ENCODE results near the gene THRB.

THRB gene

GRCh38 chr3:24401811-24402185 lies 92.9 kb downstream of the THRB start:
- no peak overlapping the region for H2BK5ac ChIP-seq (ENCODE audit: low read length)
- H3K27ac ChIP-seq (replicated peaks; ENCODE audit: low read length) = no peak overlapping the region
- no peaks in the 10 kb centered on the region for H3K9me3 ChIP-seq (replicated peaks in 1 of 2; ENCODE audit: control insufficient read depth in 2 of 2, insufficient read depth in 1 of 2, low read depth in 1 of 2, low read length in 2 of 2)

DNA sequence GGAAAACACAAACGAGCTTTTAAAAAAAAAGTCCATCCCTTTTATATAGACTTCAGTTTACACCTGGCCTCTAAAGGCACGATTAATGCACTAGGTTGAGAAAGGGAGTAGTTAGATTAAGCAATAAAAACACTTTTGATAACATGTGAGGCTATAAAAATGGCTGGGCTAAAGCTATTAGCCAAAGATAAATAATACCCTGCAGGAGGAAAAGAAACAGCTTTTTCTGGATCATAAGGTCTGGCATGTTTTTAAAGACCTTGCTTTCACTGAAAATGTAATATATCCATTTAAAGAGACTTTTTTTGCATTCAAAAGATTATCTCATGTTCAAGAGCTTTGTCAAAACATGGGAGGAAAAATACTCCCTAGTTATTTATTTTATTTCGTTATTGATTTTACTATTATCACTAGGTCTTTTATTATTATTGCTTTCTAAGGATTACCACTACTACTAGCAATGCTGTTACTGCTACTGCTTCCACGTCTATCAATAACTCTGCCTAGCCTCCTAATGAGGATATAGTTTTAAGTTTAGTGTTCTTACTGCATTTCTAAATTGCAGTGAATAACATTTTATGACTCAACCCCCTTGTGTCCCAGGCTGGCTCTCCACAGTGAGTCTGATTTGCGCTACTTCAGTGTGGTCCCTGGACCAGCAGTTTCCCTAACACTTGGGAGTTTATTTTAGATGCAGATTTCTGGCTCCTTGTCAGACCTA lies 93.4 kb downstream of the THRB start:
- DNase-seq (ENCODE audit: low spot score) = no peak
- Histone ChIP-seq H4K8ac (ENCODE audit: low read depth, low read length) (no peak overlapping the region), H3K27me3 (ENCODE audit: control insufficient read depth in 3 of 3, insufficient read depth in 3 of 3, low read depth in 1 of 3, low read length in 3 of 3) (no peaks in the 10 kb centered on the region), H3K27ac (replicated peaks; ENCODE audit: low read length) (no peak overlapping the region), H3K79me1 (ENCODE audit: low read depth, low read length) (no peaks in the 10 kb centered on the region), H2BK120ac (ENCODE audit: low read depth, low read length) (no peak overlapping the region), H3K9me3 (replicated peaks in 1 of 2; ENCODE audit: control insufficient read depth in 2 of 2, insufficient read depth in 1 of 2, low read depth in 1 of 2, low read length in 2 of 2) (no peaks in the 10 kb centered on the region), H3K4me1 (ENCODE audit: control insufficient read depth in 2 of 2, insufficient read depth in 1 of 2, low read depth in 1 of 2, low read length in 2 of 2) (peaks cover 0 to 3% of the 10 kb centered on the region in 2 donors), H3K36me3 (replicated peaks in 1 of 2; ENCODE audit: control insufficient read depth in 2 of 2, insufficient read depth in 2 of 2, low read length in 2 of 2) (no peaks in the 10 kb centered on the region), H3K4me3 (ENCODE audit: low read length in 2 of 2) (no peak overlapping the region), H2BK12ac (ENCODE audit: low read length) (no peak overlapping the region), H3K18ac (ENCODE audit: low read length) (no peak overlapping the region), H3K14ac (ENCODE audit: low read length) (no peak overlapping the region), H2BK5ac (ENCODE audit: low read length) (no peak overlapping the region), H3K4me2 (ENCODE audit: insufficient read depth, low read length, poor library complexity, severe bottlenecking) (no peak overlapping the region), H3K9ac (ENCODE audit: low read depth, low read length, poor library complexity) (no peak overlapping the region), H2AFZ (ENCODE audit: low read length) (no peak overlapping the region), H3K4ac (ENCODE audit: low read length) (no peak overlapping the region), H2BK15ac (ENCODE audit: low read length) (no peak overlapping the region), H2AK5ac (ENCODE audit: low read depth, low read length) (no peak overlapping the region), H4K91ac (ENCODE audit: low read depth, low read length, poor library complexity) (no peak overlapping the region), H3K23ac (ENCODE audit: low read depth, low read length, poor library complexity) (no peak overlapping the region)
- WGBS, 2 donors (ENCODE audit: extremely low coverage in 2 of 2, insufficient read length in 2 of 2, insufficient replicate concordance in 1 of 2) = no CpG with 5 or more reads among the region's 5 CpGs

More at GRCh38 chr3:24401811-24402185, 92.9 kb downstream of the THRB start:
- Histone ChIP-seq H3K79me1 (ENCODE audit: low read depth, low read length) (no peaks in the 10 kb centered on the region), H3K27me3 (ENCODE audit: control insufficient read depth in 3 of 3, insufficient read depth in 3 of 3, low read depth in 1 of 3, low read length in 3 of 3) (no peaks in the 10 kb centered on the region), H2BK120ac (ENCODE audit: low read depth, low read length) (no peak overlapping the region), H4K91ac (ENCODE audit: low read depth, low read length, poor library complexity) (no peak overlapping the region), H3K36me3 (replicated peaks in 1 of 2; ENCODE audit: control insufficient read depth in 2 of 2, insufficient read depth in 2 of 2, low read length in 2 of 2) (no peaks in the 10 kb centered on the region), H3K9ac (ENCODE audit: low read depth, low read length, poor library complexity) (no peak overlapping the region), H2BK15ac (ENCODE audit: low read length) (no peak overlapping the region), H3K4me1 (ENCODE audit: control insufficient read depth in 2 of 2, insufficient read depth in 1 of 2, low read depth in 1 of 2, low read length in 2 of 2) (no peaks in the 10 kb centered on the region), H3K23ac (ENCODE audit: low read depth, low read length, poor library complexity) (no peak overlapping the region), H3K4me3 (ENCODE audit: low read length in 2 of 2) (no peak overlapping the region), H2AFZ (ENCODE audit: low read length) (no peak overlapping the region), H3K4me2 (ENCODE audit: insufficient read depth, low read length, poor library complexity, severe bottlenecking) (no peak overlapping the region), H2AK5ac (ENCODE audit: low read depth, low read length) (no peak overlapping the region), H3K18ac (ENCODE audit: low read length) (no peak overlapping the region), H3K14ac (ENCODE audit: low read length) (no peak overlapping the region), H4K8ac (ENCODE audit: low read depth, low read length) (no peak overlapping the region), H3K4ac (ENCODE audit: low read length) (no peak overlapping the region), H2BK12ac (ENCODE audit: low read length) (no peak overlapping the region)
- WGBS, 2 donors (ENCODE audit: extremely low coverage in 2 of 2, insufficient read length in 2 of 2, insufficient replicate concordance in 1 of 2) = no CpG with 5 or more reads among the region's 2 CpGs
- no peak for DNase-seq (ENCODE audit: low spot score)

GRCh38 chr3:24400450-24400849 lies 94.2 kb downstream of the THRB start:
- Histone ChIP-seq H2AFZ (ENCODE audit: low read length) (no peak overlapping the region), H4K8ac (ENCODE audit: low read depth, low read length) (no peak overlapping the region), H3K27ac (replicated peaks; ENCODE audit: low read length) (no peak overlapping the region), H3K4me1 (ENCODE audit: control insufficient read depth in 2 of 2, insufficient read depth in 1 of 2, low read depth in 1 of 2, low read length in 2 of 2) (peaks cover 0 to 3% of the 10 kb centered on the region in 2 donors), H2BK15ac (ENCODE audit: low read length) (no peak overlapping the region), H3K4me3 (ENCODE audit: low read length in 2 of 2) (no peak overlapping the region), H3K79me1 (ENCODE audit: low read depth, low read length) (no peaks in the 10 kb centered on the region), H3K18ac (ENCODE audit: low read length) (no peak overlapping the region), H2BK120ac (ENCODE audit: low read depth, low read length) (no peak overlapping the region), H3K27me3 (ENCODE audit: control insufficient read depth in 3 of 3, insufficient read depth in 3 of 3, low read depth in 1 of 3, low read length in 3 of 3) (no peaks in the 10 kb centered on the region), H3K14ac (ENCODE audit: low read length) (no peak overlapping the region), H3K4me2 (ENCODE audit: insufficient read depth, low read length, poor library complexity, severe bottlenecking) (no peak overlapping the region), H3K23ac (ENCODE audit: low read depth, low read length, poor library complexity) (no peak overlapping the region), H2BK12ac (ENCODE audit: low read length) (no peak overlapping the region), H3K36me3 (replicated peaks in 1 of 2; ENCODE audit: control insufficient read depth in 2 of 2, insufficient read depth in 2 of 2, low read length in 2 of 2) (no peaks in the 10 kb centered on the region), H3K9me3 (replicated peaks in 1 of 2; ENCODE audit: control insufficient read depth in 2 of 2, insufficient read depth in 1 of 2, low read depth in 1 of 2, low read length in 2 of 2) (no peaks in the 10 kb centered on the region), H2AK5ac (ENCODE audit: low read depth, low read length) (no peak overlapping the region), H2BK5ac (ENCODE audit: low read length) (no peak overlapping the region), H3K9ac (ENCODE audit: low read depth, low read length, poor library complexity) (no peak overlapping the region), H3K4ac (ENCODE audit: low read length) (no peak overlapping the region), H4K91ac (ENCODE audit: low read depth, low read length, poor library complexity) (no peak overlapping the region)
- DNase-seq (ENCODE audit: low spot score) = no peak
- no CpG with 5 or more reads among the region's 4 CpGs for WGBS, 2 donors (ENCODE audit: extremely low coverage in 2 of 2, insufficient read length in 2 of 2, insufficient replicate concordance in 1 of 2)

- no peaks in the 10 kb centered on the region for H3K36me3 ChIP-seq (replicated peaks in 1 of 2; ENCODE audit: control insufficient read depth in 2 of 2, insufficient read depth in 2 of 2, low read length in 2 of 2)
- WGBS, 2 donors (ENCODE audit: extremely low coverage in 2 of 2, insufficient read length in 2 of 2, insufficient replicate concordance in 1 of 2) = no CpG with 5 or more reads among the region's 2 CpGs
These were observed 94.6 kb downstream of the THRB start for GRCh38 chr3:24400015-24400414.

More at GRCh38 chr3:24400015-24400414, 94.6 kb downstream of the THRB start:
- Histone ChIP-seq H3K27me3 (ENCODE audit: control insufficient read depth in 3 of 3, insufficient read depth in 3 of 3, low read depth in 1 of 3, low read length in 3 of 3) (no peaks in the 10 kb centered on the region), H2BK15ac (ENCODE audit: low read length) (no peak overlapping the region), H3K79me1 (ENCODE audit: low read depth, low read length) (no peaks in the 10 kb centered on the region), H3K18ac (ENCODE audit: low read length) (no peak overlapping the region), H3K4me3 (ENCODE audit: low read length in 2 of 2) (no peak overlapping the region), H3K4ac (ENCODE audit: low read length) (no peak overlapping the region), H3K14ac (ENCODE audit: low read length) (no peak overlapping the region), H2BK12ac (ENCODE audit: low read length) (no peak overlapping the region), H4K8ac (ENCODE audit: low read depth, low read length) (no peak overlapping the region), H2BK5ac (ENCODE audit: low read length) (no peak overlapping the region), H3K4me1 (ENCODE audit: control insufficient read depth in 2 of 2, insufficient read depth in 1 of 2, low read depth in 1 of 2, low read length in 2 of 2) (peaks cover 0 to 3% of the 10 kb centered on the region in 2 donors), H4K91ac (ENCODE audit: low read depth, low read length, poor library complexity) (no peak overlapping the region), H2AK5ac (ENCODE audit: low read depth, low read length) (no peak overlapping the region), H2AFZ (ENCODE audit: low read length) (no peak overlapping the region), H3K23ac (ENCODE audit: low read depth, low read length, poor library complexity) (no peak overlapping the region), H3K9me3 (replicated peaks in 1 of 2; ENCODE audit: control insufficient read depth in 2 of 2, insufficient read depth in 1 of 2, low read depth in 1 of 2, low read length in 2 of 2) (no peaks in the 10 kb centered on the region), H3K4me2 (ENCODE audit: insufficient read depth, low read length, poor library complexity, severe bottlenecking) (no peak overlapping the region), H2BK120ac (ENCODE audit: low read depth, low read length) (no peak overlapping the region), H3K27ac (replicated peaks; ENCODE audit: low read length) (no peak overlapping the region), H3K9ac (ENCODE audit: low read depth, low read length, poor library complexity) (no peak overlapping the region)
- no peak for DNase-seq (ENCODE audit: low spot score)
